HG03025 (cell line): Measurements from ENCODE around the gene AMIGO1.
A peak's percentile ranks its signal among the peaks of the same experiment; 100 is the strongest.

Source experiments
- ATAC-seq: cut with Tn5 transposase; IDR thresholded peaks from one replicate; pipeline ENCODE4 v1.9.1; 2021; ENCODE audit warnings: mild to moderate bottlenecking, moderate library complexity; ENCODE audit not compliant: unreplicated experiment, low FRiP score

Gene AMIGO1

GRCh38 chr1:109509176-109510134, at the start of gene AMIGO1:
Gene AMIGO1, minus strand, starts transcription at chr1:109509727. Its CDS starts 815 bp downstream, at chr1:109508912.
- ATAC-seq = no peak

- ATAC-seq = no peak
These were observed 48.0 kb upstream of the AMIGO1 start for GRCh38 chr1:109557520-109557919.

DNA sequence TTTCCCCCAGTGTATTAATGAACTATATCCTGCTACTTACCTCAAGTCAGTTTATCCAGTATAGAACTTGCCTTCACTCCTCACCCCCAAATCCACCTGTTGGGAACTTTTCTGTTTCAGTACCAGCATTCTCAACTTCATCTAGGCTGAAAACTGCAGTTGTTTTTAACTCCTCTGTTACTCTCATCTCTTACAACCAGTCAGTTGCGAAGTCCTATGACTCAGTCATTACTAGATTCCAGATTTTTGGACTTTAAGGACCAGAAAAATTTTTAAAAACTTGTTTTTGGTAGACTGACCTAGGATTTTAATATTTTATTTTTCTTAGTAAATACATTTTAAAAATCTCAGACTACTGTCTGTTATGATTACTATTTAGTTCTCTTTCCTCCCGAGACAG, 47.0 kb upstream of the AMIGO1 start:
- ATAC-seq = no peak

- peak; percentile 90 for ATAC-seq
These were observed 39.1 kb upstream of the AMIGO1 start, which contains the start of gene GNAI3 for GRCh38 chr1:109548321-109549267. Gene GNAI3, plus strand, starts transcription at chr1:109548615. Its CDS starts 106 bp downstream, at chr1:109548721.

- peak; percentile 6 for ATAC-seq
These were observed 38.2 kb upstream of the AMIGO1 start for GRCh38 chr1:109547463-109548320.

GRCh38 chr1:109546311-109547109, 37.0 kb upstream of the AMIGO1 start:
- no peak for ATAC-seq

GRCh38 chr1:109543988-109544735, 34.6 kb upstream of the AMIGO1 start:
- ATAC-seq = no peak

- no peak for ATAC-seq
These were observed 33.9 kb upstream of the AMIGO1 start for GRCh38 chr1:109543283-109543987.

- ATAC-seq = no peak
These were observed 33.1 kb upstream of the AMIGO1 start for GRCh38 chr1:109542657-109543056.

DNA sequence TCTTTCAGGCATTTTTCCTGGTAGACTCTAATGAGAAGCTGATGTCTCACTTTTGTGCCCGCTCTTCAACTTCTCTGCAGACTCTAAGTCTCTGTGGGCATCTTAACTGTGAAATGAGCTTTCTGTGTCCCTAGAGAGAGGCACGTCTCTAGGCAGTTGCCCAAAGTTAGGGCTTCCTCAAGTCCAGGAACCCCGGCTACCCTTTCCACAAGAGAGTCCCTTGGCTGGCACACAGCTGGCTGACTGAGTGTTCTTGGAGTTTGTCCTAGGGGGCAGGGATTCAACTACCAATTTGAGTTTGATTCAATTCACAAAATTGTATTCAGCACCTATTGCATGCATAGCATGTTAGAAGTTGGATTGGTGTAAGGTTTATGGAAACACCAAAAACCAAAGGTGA, 31.6 kb upstream of the AMIGO1 start:
- ATAC-seq = no peak

GRCh38 chr1:109539676-109540075, 30.1 kb upstream of the AMIGO1 start, which contains the start of gene GPR61:
Gene GPR61, plus strand, starts transcription at chr1:109539872. Its CDS starts 3,151 bp downstream, at chr1:109543023.
- ATAC-seq = no peak

GRCh38 chr1:109538827-109539555, 29.5 kb upstream of the AMIGO1 start:
- ATAC-seq = no peak

- no peak for ATAC-seq
These were observed 28.1 kb upstream of the AMIGO1 start for GRCh38 chr1:109537450-109538178.

GRCh38 chr1:109535971-109536491, 26.5 kb upstream of the AMIGO1 start:
- ATAC-seq = no peak

DNA sequence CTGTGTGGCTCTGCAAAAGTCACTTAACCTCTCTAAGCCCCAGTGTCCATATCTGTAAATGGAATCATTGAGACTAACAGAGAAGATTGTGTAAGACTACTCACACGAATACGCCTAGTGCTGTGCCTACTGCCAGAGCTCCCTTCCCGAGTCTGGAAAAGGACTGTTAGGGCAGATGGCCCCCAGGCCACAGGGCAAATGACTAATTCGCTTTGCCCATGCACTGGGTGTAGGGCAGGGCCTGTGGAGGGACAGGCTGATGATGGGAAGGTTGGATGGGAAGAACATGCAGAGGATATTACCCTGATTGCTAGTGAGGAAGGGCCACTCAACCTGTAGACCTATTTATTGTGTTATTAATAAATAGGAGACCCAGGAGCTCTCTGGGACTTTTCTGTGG, 26.0 kb upstream of the AMIGO1 start:
- no peak for ATAC-seq

DNA sequence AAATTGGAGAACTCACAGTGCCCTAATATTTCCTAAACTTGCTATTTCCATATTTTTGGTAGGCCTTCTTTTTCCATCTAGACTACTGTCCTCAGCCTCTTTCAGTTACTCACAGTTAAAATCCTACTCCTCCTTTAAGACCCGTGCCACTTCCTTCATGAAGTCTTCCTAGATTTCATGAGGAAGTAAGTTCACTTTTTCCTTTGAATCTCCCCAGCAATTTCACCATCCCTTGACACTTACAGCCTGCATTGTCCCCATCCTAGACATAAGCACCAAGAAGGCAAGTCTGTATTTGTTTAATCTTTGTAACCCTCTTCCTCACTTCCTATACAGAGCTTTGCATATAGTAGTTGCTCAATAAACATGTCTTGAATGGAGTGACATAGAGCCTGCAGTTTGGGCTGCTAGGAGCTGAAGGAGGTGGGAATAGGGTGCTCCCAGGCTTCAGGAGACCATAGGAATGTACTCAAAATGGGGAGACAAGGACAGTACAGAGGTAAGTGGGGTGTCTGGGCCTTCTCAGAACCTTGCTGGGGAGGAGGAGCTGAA, 24.9 kb upstream of the AMIGO1 start:
- no peak for ATAC-seq
